K562 (cell line): Measurements from ENCODE around the gene ASCC3. TPM values are rescaled to one million over a fixed set of nuclear protein-coding genes. Genes with fewer than 3 reads are reported as not detected.

Source experiments
- ATAC-seq: fragments of 200-7000 bp; cut with Tn5 transposase; 3 replicates; pipeline ENCODE4 v1.9.1; 2020; ENCODE audit warnings: moderate library complexity
- BruUV-seq: library from RNA; stranded (reverse); fragments of 400-500 nt; replicated peaks from 2 replicates; lab custom pipeline; 2021; lab: Mats Ljungman, UMichigan
- CTCF ChIA-PET: fragments of 300-600 bp; formaldehyde crosslinking; extraction: SDS; loops from one replicate; lab custom pipeline; 2021; ENCODE audit warnings: low intra/inter-chr PET ratio; lab: Yijun Ruan, JAX
- POLR2A ChIA-PET: fragments of 300-600, 350-650 bp; sonication (Branson Sonifier 250); formaldehyde crosslinking; extraction: SDS; loops from one replicate; lab custom pipeline; 2021; ENCODE audit warnings: antibody characterized with exemption, inconsistent platforms; lab: Yijun Ruan, JAX
- DNase-seq, 4 experiments: peaks; one replicate each; pipeline versions ENCODE4 v3.0.0 to v3.0.0-alpha.2; 2011 to 2018; ENCODE audit warnings: low spot score in 3 of 4, mixed read lengths in 3 of 4; ENCODE audit errors: extremely low read depth in 1 of 4
- FAIRE-seq: peaks from 2 replicates; lab custom pipeline; 2011; peaks lifted over from hg19 to GRCh38; lab: Jason Lieb, UNC
- H2AFZ ChIP-seq: 2 replicates; pipeline ENCODE4 v1.6.0; 2011; ENCODE audit warnings: low read depth, low read length, control low read depth, inconsistent platforms
- H3K27ac ChIP-seq: fragments of 200-600 bp; 3 replicates; pipeline ENCODE4 v1.8.0; 2011; ENCODE audit warnings: low read depth, mild to moderate bottlenecking, control low read depth, inconsistent platforms, low read length, moderate library complexity, mixed read lengths; ENCODE audit errors: extremely low read depth
- H3K27me3 ChIP-seq, 2 experiments: fragments of 300-600 bp in 1 of 2; 2 replicates in 1 of 2; 3 replicates in 1 of 2; pipeline versions ENCODE4 v1.6.0 to v1.8.0; 2011; ENCODE audit warnings: inconsistent platforms in 2 of 2, low read length in 2 of 2, mild to moderate bottlenecking in 1 of 2, mixed read lengths in 1 of 2, moderate library complexity in 1 of 2; ENCODE audit not compliant: control insufficient read depth in 2 of 2, insufficient read depth in 2 of 2
- H3K36me3 ChIP-seq: fragments of 300-600 bp; 3 replicates; pipeline ENCODE4 v1.8.0; 2011; ENCODE audit warnings: mild to moderate bottlenecking, low read length, inconsistent platforms; ENCODE audit not compliant: control insufficient read depth, insufficient read depth
- H3K4me1 ChIP-seq, 2 experiments: fragments of 200-600 bp in 1 of 2; replicated peaks in 1 of 2; 2 replicates in 1 of 2; 3 replicates in 1 of 2; pipeline versions ENCODE4 v1.5.1 to v1.8.0; 2011; ENCODE audit warnings: inconsistent platforms in 2 of 2, low read length in 2 of 2, mild to moderate bottlenecking in 1 of 2, mixed read lengths in 1 of 2, moderate library complexity in 1 of 2; ENCODE audit not compliant: control insufficient read depth in 2 of 2, insufficient read depth in 2 of 2
- H3K4me2 ChIP-seq: 2 replicates; pipeline ENCODE4 v1.6.1; 2011; ENCODE audit warnings: low read length, control low read depth, inconsistent platforms, mixed read lengths; ENCODE audit not compliant: insufficient read depth
- H3K4me3 ChIP-seq: fragments of 200-600 bp; sonication (generic), shearing (Covaris generic); 2 replicates; pipeline ENCODE4 v1.5.1; 2016; ENCODE audit warnings: control low read depth, inconsistent platforms
- H3K79me2 ChIP-seq: fragments of 200-600 bp; 3 replicates; pipeline ENCODE4 v1.8.0; 2011; ENCODE audit warnings: low read length, inconsistent platforms; ENCODE audit not compliant: control insufficient read depth, insufficient read depth
- H3K9ac ChIP-seq, 2 experiments: 2 replicates each; pipeline versions ENCODE4 v1.6.0 to v1.6.1; 2011; ENCODE audit warnings: low read depth in 2 of 2, low read length in 2 of 2, control low read depth in 1 of 2, inconsistent platforms in 1 of 2, mild to moderate bottlenecking in 1 of 2, mixed read lengths in 1 of 2; ENCODE audit not compliant: insufficient read depth in 1 of 2
- H3K9me1 ChIP-seq: one replicate; pipeline ENCODE4 v1.6.0; 2011; ENCODE audit warnings: inconsistent platforms, mild to moderate bottlenecking, low read length, moderate library complexity; ENCODE audit not compliant: control insufficient read depth, insufficient read depth
- H3K9me3 ChIP-seq: replicated peaks from 2 replicates; pipeline ENCODE4 v1.5.1; 2011; ENCODE audit warnings: low read depth, low read length, inconsistent platforms; ENCODE audit not compliant: control insufficient read depth, insufficient read depth
- H4K20me1 ChIP-seq: replicated peaks from 2 replicates; pipeline ENCODE4 v1.6.1; 2011; ENCODE audit warnings: low read length, inconsistent platforms, mixed read lengths; ENCODE audit not compliant: control insufficient read depth, insufficient read depth
- C11orf30 ChIP-seq: fragments of 450-650 bp; IDR thresholded peaks from 2 replicates; pipeline ENCODE4 v1.6.1; 2016; ENCODE audit warnings: low read depth, mild to moderate bottlenecking
- HMG20B ChIP-seq: fragments of 250-450 bp; sonication (Bioruptor Pico); IDR thresholded peaks from 2 replicates; pipeline ENCODE4 v1.5.0; 2021; ENCODE audit warnings: mild to moderate bottlenecking
- HOMEZ ChIP-seq: fragments of 250-450 bp; sonication (Bioruptor Pico); IDR thresholded peaks from 2 replicates; pipeline ENCODE4 v1.4.0; 2020; ENCODE audit warnings: mild to moderate bottlenecking, moderate library complexity
- ILK ChIP-seq: fragments of 450-650 bp; IDR thresholded peaks from 2 replicates; pipeline ENCODE4 v1.6.1; 2016; ENCODE audit warnings: missing genetic modification characterization, low read depth, mild to moderate bottlenecking, missing compliant biosample characterization, moderate library complexity, borderline replicate concordance
- MAFF ChIP-seq: IDR thresholded peaks from 2 replicates; pipeline ENCODE4 v1.6.1; 2012; ENCODE audit warnings: low read length, improper control_type of control experiment
- ZC3H8 ChIP-seq: fragments of 450-650 bp; IDR thresholded peaks from 2 replicates; pipeline ENCODE4 v1.6.1; 2017
- ZNF316 ChIP-seq: fragments of 450-650 bp; IDR thresholded peaks from 2 replicates; pipeline ENCODE4 v1.6.1; 2016
- ZNF518B ChIP-seq: fragments of 250-450 bp; sonication (Bioruptor Pico); IDR thresholded peaks from 2 replicates; pipeline ENCODE4 v1.5.0; 2021; ENCODE audit warnings: mild to moderate bottlenecking, moderate library complexity
- ZNF551 ChIP-seq: fragments of 250-450 bp; sonication (Bioruptor Pico); IDR thresholded peaks from 2 replicates; pipeline ENCODE4 v1.5.0; 2021; ENCODE audit warnings: mild to moderate bottlenecking, moderate library complexity
- WGBS: fragments of 100-300 bp; shearing (Covaris generic); methylation state at CpG from one replicate; pipeline ENCODE4 v1.1.6; 2016; ENCODE audit warnings: low coverage, mixed read lengths; ENCODE audit not compliant: insufficient coverage; ENCODE audit errors: missing lambda C conversion rate; 5-methylcytosine and 5-hydroxymethylcytosine counted together
- in situ Hi-C: fragments of 300-500 bp; cut with MboI; formaldehyde crosslinking; loops from 4 replicates; pipeline ENCODE4 v1.15.0; 2018; ENCODE audit warnings: inconsistent platforms, mixed read lengths
- intact Hi-C: fragments of 100-400 bp; cut with micrococcal nuclease; formaldehyde crosslinking; loops from 2 replicates; pipeline ENCODE4 v1.14.2; 2022
- polyA plus RNA-seq, 8 experiments: library from polyadenylated mRNA; depleted of rRNA in 4 of 8; stranded (reverse) in 5 of 8; unstranded in 3 of 8; fragments of >200 nt; fragmentation: Nextera tagmentation in 2 of 8; fragmentation: Illumina TruSeq in 1 of 8; extraction: Ambion mirVana in 2 of 8; extraction: Trizol in 1 of 8; gene quantifications; 2 replicates each; pipeline versions ENCODE4 v1.2.1 to v1.2.3, GENCODE V29; 2011 to 2014; ENCODE audit warnings: inconsistent platforms in 1 of 8, missing spikeins in 1 of 8
- total RNA-seq, 7 experiments: library from RNA; depleted of rRNA in 6 of 7; stranded (reverse); fragments of >200 nt in 6 of 7; fragmentation: Illumina TruSeq in 2 of 7; extraction: Trizol in 2 of 7; gene quantifications; 2 replicates each; pipeline versions ENCODE4 v1.2.1 to v1.2.3, GENCODE V29; 2011 to 2021; ENCODE audit warnings: low replicate concordance in 1 of 7
- TF ChIP-seq, protein P1 (sequence below): fragments of 450-650 bp; IDR thresholded peaks from 2 replicates; pipeline ENCODE4 v1.6.1; 2017; ENCODE audit warnings: mild to moderate bottlenecking, moderate library complexity
- TF ChIP-seq, protein P2 (sequence below): sonication (generic); formaldehyde crosslinking; IDR thresholded peaks from 2 replicates; pipeline ENCODE4 v1.8.1; 2022; ENCODE audit warnings: missing genetic modification reagents

ASCC3 gene
- total and polyA plus RNA-seq, 9 of the 15 experiments (the other 6 are each of a cell fraction or from before 2014, with no cell fraction given) = 16.1 to 56.1 (median 33.9) TPM

GRCh38 chr6:100876251-100876650, 4.9 kb downstream of the ASCC3 start (continued):
- TF ChIP-seq HOMEZ (CRISPR knock-in tag) (no peak), ZC3H8 (no peak), HMG20B (CRISPR knock-in tag) (no peak), ILK (tag) (no peak), ZNF551 (CRISPR knock-in tag) (no peak)
- TF ChIP-seq, protein P1, sequence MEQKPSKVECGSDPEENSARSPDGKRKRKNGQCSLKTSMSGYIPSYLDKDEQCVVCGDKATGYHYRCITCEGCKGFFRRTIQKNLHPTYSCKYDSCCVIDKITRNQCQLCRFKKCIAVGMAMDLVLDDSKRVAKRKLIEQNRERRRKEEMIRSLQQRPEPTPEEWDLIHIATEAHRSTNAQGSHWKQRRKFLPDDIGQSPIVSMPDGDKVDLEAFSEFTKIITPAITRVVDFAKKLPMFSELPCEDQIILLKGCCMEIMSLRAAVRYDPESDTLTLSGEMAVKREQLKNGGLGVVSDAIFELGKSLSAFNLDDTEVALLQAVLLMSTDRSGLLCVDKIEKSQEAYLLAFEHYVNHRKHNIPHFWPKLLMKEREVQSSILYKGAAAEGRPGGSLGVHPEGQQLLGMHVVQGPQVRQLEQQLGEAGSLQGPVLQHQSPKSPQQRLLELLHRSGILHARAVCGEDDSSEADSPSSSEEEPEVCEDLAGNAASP = no peak
- TF ChIP-seq, protein P2, sequence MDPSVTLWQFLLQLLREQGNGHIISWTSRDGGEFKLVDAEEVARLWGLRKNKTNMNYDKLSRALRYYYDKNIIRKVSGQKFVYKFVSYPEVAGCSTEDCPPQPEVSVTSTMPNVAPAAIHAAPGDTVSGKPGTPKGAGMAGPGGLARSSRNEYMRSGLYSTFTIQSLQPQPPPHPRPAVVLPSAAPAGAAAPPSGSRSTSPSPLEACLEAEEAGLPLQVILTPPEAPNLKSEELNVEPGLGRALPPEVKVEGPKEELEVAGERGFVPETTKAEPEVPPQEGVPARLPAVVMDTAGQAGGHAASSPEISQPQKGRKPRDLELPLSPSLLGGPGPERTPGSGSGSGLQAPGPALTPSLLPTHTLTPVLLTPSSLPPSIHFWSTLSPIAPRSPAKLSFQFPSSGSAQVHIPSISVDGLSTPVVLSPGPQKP (CRISPR knock-in tag) = no peak

DNA sequence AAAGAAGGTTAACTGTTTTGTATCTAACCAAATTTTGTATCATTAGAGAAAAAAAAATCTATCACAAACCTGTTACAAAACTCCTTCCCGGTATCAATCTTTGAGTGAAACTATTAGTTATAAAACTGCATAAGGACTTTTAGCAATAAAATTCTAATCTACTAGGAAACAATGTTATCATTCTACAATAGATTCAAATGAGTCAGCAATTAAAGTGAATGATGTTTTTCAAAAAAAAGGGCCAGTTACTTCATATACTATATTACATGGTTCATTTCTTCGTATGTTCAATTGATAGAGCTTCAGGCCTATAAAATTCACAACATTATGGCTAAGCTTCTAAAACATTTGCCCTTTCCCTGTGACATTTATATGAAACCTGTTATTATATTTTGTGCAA, 15.6 kb downstream of the ASCC3 start:
- Histone ChIP-seq H3K36me3 (peaks cover 74% of the 10 kb centered on the region), H3K9ac (no peak overlapping the region), H3K4me2 (no peak overlapping the region), H3K9me3 (no peaks in the 10 kb centered on the region), H3K4me1 (no peaks in the 10 kb centered on the region; a peak in 2 of 5 replicates), H3K27ac (no peak overlapping the region), H3K79me2 (peaks cover 23% of the 10 kb centered on the region), H3K27me3 (no peaks in the 10 kb centered on the region), H3K9me1 (no peaks in the 10 kb centered on the region), H4K20me1 (no peaks in the 10 kb centered on the region), H2AFZ (no peak overlapping the region), H3K4me3 (no peak overlapping the region)
- in situ Hi-C loops (no loop called here), intact Hi-C loops (no loop called here)
- 97% methylated on average over 2 of the region's 2 CpGs for WGBS
- no TSS peak for BruUV-seq
- CTCF ChIA-PET = no interaction called here
- no peak for ATAC-seq
- no peak for DNase-seq
- FAIRE-seq = no peak
- POLR2A ChIA-PET = interaction anchor here (2.9 kb wide), 1 partner anchor 15 kb away, joined by 10 read pairs; the partner anchor contains the start of gene ASCC3
- TF ChIP-seq ZNF518B (no peak), C11orf30 (peak; percentile 68), MAFF (peak; percentile 38; the same call in 1 of the 2 replicates), ZNF551 (CRISPR knock-in tag) (no peak), ZNF316 (peak; percentile 90)
